K562 (cell line): ENCODE measurements around the gene OTOR. TPM values are rescaled to one million over a fixed set of nuclear protein-coding genes. Genes with fewer than 3 reads are reported as not detected.

Experiments used
- ADNP ChIP-seq: fragments of 200-800 bp; sonication (Bioruptor generic); IDR thresholded peaks from 2 replicates; pipeline ENCODE4 v1.6.1; 2016; ENCODE audit warnings: missing genetic modification characterization, missing compliant biosample characterization
- CC2D1A ChIP-seq: fragments of 450-650 bp; IDR thresholded peaks from 2 replicates; pipeline ENCODE4 v1.6.1; 2017; ENCODE audit warnings: mild to moderate bottlenecking
- E2F3 ChIP-seq: fragments of 250-450 bp; sonication (Bioruptor Pico); IDR thresholded peaks from 2 replicates; pipeline ENCODE4 v1.4.0; 2020; ENCODE audit warnings: mild to moderate bottlenecking
- FOSL1 ChIP-seq: fragments of 200-800 bp; sonication (Bioruptor generic); conservative IDR thresholded peaks from 2 replicates; pipeline ENCODE4 v1.6.1; 2016; ENCODE audit warnings: missing genetic modification characterization, missing compliant biosample characterization
- FUS ChIP-seq: fragments of 200-400 bp; formaldehyde crosslinking; optimal IDR thresholded peaks from 2 replicates; pipeline ENCODE3; 2017; ENCODE audit warnings: low read depth, low read length
- GABPA ChIP-seq: fragments of 200-800 bp; sonication (Bioruptor generic); conservative IDR thresholded peaks from 2 replicates; pipeline ENCODE4 v1.6.1; 2016; ENCODE audit warnings: low read depth, missing genetic modification characterization, missing compliant biosample characterization
- GTF2A2 ChIP-seq: IDR thresholded peaks from 2 replicates; pipeline ENCODE4 v1.6.1; 2016; ENCODE audit warnings: mild to moderate bottlenecking, missing genetic modification characterization, missing compliant biosample characterization
- HNRNPL ChIP-seq: fragments of 200-400 bp; formaldehyde crosslinking; IDR thresholded peaks from 2 replicates; pipeline ENCODE4 v1.6.1; 2017; ENCODE audit warnings: low read depth, mild to moderate bottlenecking, low read length
- JUND ChIP-seq, 2 experiments: IDR thresholded peaks; 2 replicates in 1 of 2; 3 replicates in 1 of 2; pipeline ENCODE4 v1.6.1; 2011; ENCODE audit warnings: borderline replicate concordance in 2 of 2, low read depth in 2 of 2, low read length in 2 of 2, improper control_type of control experiment in 1 of 2, missing biosample characterization in 1 of 2, missing genetic modification characterization in 1 of 2, missing genetic modification reagents in 1 of 2
- MXI1 ChIP-seq: IDR thresholded peaks from 2 replicates; pipeline ENCODE4 v1.6.1; 2011; ENCODE audit warnings: low read depth, mild to moderate bottlenecking, improper control_type of control experiment, low read length
- NUFIP1 ChIP-seq: fragments of 450-650 bp; IDR thresholded peaks from 2 replicates; pipeline ENCODE4 v1.6.1; 2018; ENCODE audit not compliant: partially characterized antibody
- PHB2 ChIP-seq: fragments of 450-650 bp; IDR thresholded peaks from 2 replicates; pipeline ENCODE4 v1.6.1; 2017; ENCODE audit warnings: low read depth
- PHF20 ChIP-seq: fragments of 450-650 bp; IDR thresholded peaks from 2 replicates; pipeline ENCODE4 v1.6.1; 2018; ENCODE audit not compliant: partially characterized antibody
- PHF8 ChIP-seq: fragments of 200-600 bp; sonication (generic); IDR thresholded peaks from 2 replicates; pipeline ENCODE4 v1.6.1; 2012; ENCODE audit warnings: mixed run types, mild to moderate bottlenecking, inconsistent platforms, low read length, moderate library complexity, borderline replicate concordance
- RNF2 ChIP-seq: sonication (generic); IDR thresholded peaks from 2 replicates; pipeline ENCODE4 v1.6.1; 2016
- RUNX1 ChIP-seq: sonication (generic); IDR thresholded peaks from 2 replicates; pipeline ENCODE4 v1.6.1; 2016; ENCODE audit warnings: antibody characterized with exemption, low read depth
- U2AF2 ChIP-seq: fragments of 200-400 bp; formaldehyde crosslinking; optimal IDR thresholded peaks from 2 replicates; pipeline ENCODE3; 2017; ENCODE audit warnings: low read depth, mild to moderate bottlenecking, low read length
- ZEB2 ChIP-seq: fragments of 450-650 bp; IDR thresholded peaks from 2 replicates; pipeline ENCODE4 v1.6.1; 2016
- ZNF140 ChIP-seq: fragments of 250-450 bp; sonication (Bioruptor Pico); IDR thresholded peaks from 2 replicates; pipeline ENCODE4 v1.8.0; 2021; ENCODE audit warnings: moderate library complexity, mild to moderate bottlenecking, inconsistent platforms
- ZSCAN29 ChIP-seq: fragments of 450-650 bp; IDR thresholded peaks from 2 replicates; pipeline ENCODE4 v1.6.1; 2017
- polyA plus RNA-seq, 8 experiments: library from polyadenylated mRNA; depleted of rRNA in 4 of 8; stranded (reverse) in 5 of 8; unstranded in 3 of 8; fragments of >200 nt; fragmentation: Nextera tagmentation in 2 of 8; fragmentation: Illumina TruSeq in 1 of 8; extraction: Ambion mirVana in 2 of 8; extraction: Trizol in 1 of 8; gene quantifications; 2 replicates each; pipeline versions ENCODE4 v1.2.1 to v1.2.3, GENCODE V29; 2011 to 2014; ENCODE audit warnings: inconsistent platforms in 1 of 8, missing spikeins in 1 of 8
- total RNA-seq, 7 experiments: library from RNA; depleted of rRNA in 6 of 7; stranded (reverse); fragments of >200 nt in 6 of 7; fragmentation: Illumina TruSeq in 2 of 7; extraction: Trizol in 2 of 7; gene quantifications; 2 replicates each; pipeline versions ENCODE4 v1.2.1 to v1.2.3, GENCODE V29; 2011 to 2021; ENCODE audit warnings: low replicate concordance in 1 of 7
- TF ChIP-seq, protein P1 (sequence below): sonication (generic); formaldehyde crosslinking; IDR thresholded peaks from 2 replicates; pipeline ENCODE4 v1.5.0; 2020; ENCODE audit warnings: missing genetic modification reagents
- TF ChIP-seq, protein P2 (sequence below): fragments of 450-650 bp; formaldehyde crosslinking; IDR thresholded peaks from 2 replicates; pipeline ENCODE4 v1.4.0; 2022; ENCODE audit warnings: missing genetic modification characterization
- TF ChIP-seq, protein P3 (sequence below): fragments of 450-650 bp; formaldehyde crosslinking; conservative IDR thresholded peaks from 2 replicates; pipeline ENCODE4 v1.4.0; 2022; ENCODE audit warnings: mild to moderate bottlenecking, missing genetic modification characterization
- TF ChIP-seq, protein P4 (sequence below): fragments of 250-450 bp; sonication (Bioruptor Pico); IDR thresholded peaks from 2 replicates; pipeline ENCODE4 v1.5.0; 2021; ENCODE audit warnings: mild to moderate bottlenecking, borderline replicate concordance

The OTOR gene
- total and polyA plus RNA-seq, 9 of the 15 experiments (the other 6 are each of a cell fraction or from before 2014, with no cell fraction given), result not detected

DNA sequence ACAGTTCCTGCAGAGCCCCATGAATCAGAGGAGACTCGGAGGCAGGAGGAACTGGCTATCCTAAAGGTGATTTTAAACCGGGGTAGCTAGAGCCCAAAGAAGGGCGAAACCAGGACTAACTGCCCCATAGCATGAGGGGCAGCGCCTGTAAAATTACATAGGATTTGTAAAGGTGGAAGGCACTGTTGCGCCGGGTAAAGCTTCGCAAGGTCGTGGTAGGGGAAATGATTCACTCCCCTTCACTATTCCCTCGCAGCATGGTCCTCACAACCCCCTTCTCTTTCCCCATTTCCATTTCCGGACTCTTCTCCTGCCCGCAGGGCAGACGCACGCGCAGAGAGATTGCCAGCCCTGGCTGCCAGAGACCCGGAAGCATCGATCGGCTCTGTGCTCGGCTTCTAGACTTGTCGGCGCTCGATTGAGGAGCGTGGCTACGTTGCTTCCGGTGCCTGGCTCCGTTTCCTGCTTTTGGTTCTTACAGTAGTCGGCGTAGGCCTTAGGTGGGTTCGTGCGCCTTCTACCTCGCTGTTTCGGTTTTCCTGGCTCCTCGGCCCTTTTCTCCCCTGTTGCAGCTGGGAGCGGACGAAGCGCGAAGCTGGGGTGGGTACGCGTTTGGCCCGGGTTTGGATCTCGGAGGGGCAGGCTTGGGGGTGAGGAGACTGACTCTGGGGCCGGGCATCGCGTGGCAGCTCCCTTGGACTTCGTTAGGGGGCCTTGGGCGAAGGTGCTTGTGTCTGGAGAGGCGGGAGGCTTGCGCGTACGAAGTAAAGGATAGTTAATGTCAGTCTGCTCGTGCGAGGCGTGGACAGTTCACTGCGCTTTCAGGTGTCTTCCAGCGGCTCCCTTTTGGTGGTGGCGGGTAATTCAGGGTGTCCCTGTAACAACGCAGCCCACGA lies 18.3 kb upstream of the OTOR start, which contains the start of gene SNRPB2 (continued):
- TF ChIP-seq E2F3 (CRISPR knock-in tag) (no peak), CC2D1A (no peak), PHF20 (peak; percentile 99), ADNP (no peak), FUS (no peak), MXI1 (no peak), U2AF2 (no peak), ZSCAN29 (no peak), FOSL1 (tag) (no peak), PHB2 (no peak), GABPA (tag) (peak; percentile 96), RUNX1 (no peak), GTF2A2 (tag) (no peak), PHF8 (peak; percentile 99), JUND (IDR thresholded peaks at IDR 0.05; ENCODE audit: borderline replicate concordance, low read depth, low read length) (peak; percentile 41; the same call in 1 of the 2 replicates), JUND (tag; IDR thresholded peaks at IDR 0.05; ENCODE audit: borderline replicate concordance, low read depth, low read length) (peak; percentile 20; the same call in 1 of the 3 replicates), ZEB2 (no peak), NUFIP1 (no peak), ZNF140 (CRISPR knock-in tag) (no peak), HNRNPL (no peak), RNF2 (no peak)
- TF ChIP-seq, protein P1, sequence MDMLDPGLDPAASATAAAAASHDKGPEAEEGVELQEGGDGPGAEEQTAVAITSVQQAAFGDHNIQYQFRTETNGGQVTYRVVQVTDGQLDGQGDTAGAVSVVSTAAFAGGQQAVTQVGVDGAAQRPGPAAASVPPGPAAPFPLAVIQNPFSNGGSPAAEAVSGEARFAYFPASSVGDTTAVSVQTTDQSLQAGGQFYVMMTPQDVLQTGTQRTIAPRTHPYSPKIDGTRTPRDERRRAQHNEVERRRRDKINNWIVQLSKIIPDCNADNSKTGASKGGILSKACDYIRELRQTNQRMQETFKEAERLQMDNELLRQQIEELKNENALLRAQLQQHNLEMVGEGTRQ (CRISPR knock-in tag), result no peak
- TF ChIP-seq, protein P2, sequence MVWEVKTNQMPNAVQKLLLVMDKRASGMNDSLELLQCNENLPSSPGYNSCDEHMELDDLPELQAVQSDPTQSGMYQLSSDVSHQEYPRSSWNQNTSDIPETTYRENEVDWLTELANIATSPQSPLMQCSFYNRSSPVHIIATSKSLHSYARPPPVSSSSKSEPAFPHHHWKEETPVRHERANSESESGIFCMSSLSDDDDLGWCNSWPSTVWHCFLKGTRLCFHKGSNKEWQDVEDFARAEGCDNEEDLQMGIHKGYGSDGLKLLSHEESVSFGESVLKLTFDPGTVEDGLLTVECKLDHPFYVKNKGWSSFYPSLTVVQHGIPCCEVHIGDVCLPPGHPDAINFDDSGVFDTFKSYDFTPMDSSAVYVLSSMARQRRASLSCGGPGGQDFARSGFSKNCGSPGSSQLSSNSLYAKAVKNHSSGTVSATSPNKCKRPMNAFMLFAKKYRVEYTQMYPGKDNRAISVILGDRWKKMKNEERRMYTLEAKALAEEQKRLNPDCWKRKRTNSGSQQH (CRISPR knock-in tag), result no peak
- TF ChIP-seq, protein P3, sequence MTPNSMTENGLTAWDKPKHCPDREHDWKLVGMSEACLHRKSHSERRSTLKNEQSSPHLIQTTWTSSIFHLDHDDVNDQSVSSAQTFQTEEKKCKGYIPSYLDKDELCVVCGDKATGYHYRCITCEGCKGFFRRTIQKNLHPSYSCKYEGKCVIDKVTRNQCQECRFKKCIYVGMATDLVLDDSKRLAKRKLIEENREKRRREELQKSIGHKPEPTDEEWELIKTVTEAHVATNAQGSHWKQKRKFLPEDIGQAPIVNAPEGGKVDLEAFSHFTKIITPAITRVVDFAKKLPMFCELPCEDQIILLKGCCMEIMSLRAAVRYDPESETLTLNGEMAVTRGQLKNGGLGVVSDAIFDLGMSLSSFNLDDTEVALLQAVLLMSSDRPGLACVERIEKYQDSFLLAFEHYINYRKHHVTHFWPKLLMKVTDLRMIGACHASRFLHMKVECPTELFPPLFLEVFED (CRISPR knock-in tag), result no peak
- TF ChIP-seq, protein P4, sequence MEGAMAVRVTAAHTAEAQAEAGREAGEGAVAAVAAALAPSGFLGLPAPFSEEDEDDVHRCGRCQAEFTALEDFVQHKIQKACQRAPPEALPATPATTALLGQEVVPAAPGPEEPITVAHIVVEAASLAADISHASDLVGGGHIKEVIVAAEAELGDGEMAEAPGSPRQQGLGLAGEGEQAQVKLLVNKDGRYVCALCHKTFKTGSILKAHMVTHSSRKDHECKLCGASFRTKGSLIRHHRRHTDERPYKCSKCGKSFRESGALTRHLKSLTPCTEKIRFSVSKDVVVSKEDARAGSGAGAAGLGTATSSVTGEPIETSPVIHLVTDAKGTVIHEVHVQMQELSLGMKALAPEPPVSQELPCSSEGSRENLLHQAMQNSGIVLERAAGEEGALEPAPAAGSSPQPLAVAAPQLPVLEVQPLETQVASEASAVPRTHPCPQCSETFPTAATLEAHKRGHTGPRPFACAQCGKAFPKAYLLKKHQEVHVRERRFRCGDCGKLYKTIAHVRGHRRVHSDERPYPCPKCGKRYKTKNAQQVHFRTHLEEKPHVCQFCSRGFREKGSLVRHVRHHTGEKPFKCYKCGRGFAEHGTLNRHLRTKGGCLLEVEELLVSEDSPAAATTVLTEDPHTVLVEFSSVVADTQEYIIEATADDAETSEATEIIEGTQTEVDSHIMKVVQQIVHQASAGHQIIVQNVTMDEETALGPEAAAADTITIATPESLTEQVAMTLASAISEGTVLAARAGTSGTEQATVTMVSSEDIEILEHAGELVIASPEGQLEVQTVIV (CRISPR knock-in tag), result no peak
